Breast epithelium (tissue), 3 donors: ENCODE measurements around the gene PLOD1.

ENCODE experiments used
- POLR2A ChIP-seq: fragments of 450-650 bp; IDR thresholded peaks from one replicate; pipeline ENCODE4 v1.6.1; 2016; ENCODE audit warnings: antibody characterized with exemption, mild to moderate bottlenecking, moderate library complexity
- POLR2AphosphoS5 ChIP-seq, 3 donors: sonication (generic); formaldehyde crosslinking; IDR thresholded peaks; one replicate each; pipeline ENCODE4 v1.6.1; 2017; ENCODE audit warnings: antibody characterized with exemption in 3 of 3
- TF ChIP-seq, protein P1 (sequence below), 3 donors: fragments of 450-650 bp; IDR thresholded peaks; one replicate each; pipeline ENCODE4 v1.5.1; 2016 to 2017; ENCODE audit warnings: antibody characterized with exemption in 3 of 3, mild to moderate bottlenecking in 3 of 3, moderate library complexity in 3 of 3

- TF ChIP-seq, protein P1, sequence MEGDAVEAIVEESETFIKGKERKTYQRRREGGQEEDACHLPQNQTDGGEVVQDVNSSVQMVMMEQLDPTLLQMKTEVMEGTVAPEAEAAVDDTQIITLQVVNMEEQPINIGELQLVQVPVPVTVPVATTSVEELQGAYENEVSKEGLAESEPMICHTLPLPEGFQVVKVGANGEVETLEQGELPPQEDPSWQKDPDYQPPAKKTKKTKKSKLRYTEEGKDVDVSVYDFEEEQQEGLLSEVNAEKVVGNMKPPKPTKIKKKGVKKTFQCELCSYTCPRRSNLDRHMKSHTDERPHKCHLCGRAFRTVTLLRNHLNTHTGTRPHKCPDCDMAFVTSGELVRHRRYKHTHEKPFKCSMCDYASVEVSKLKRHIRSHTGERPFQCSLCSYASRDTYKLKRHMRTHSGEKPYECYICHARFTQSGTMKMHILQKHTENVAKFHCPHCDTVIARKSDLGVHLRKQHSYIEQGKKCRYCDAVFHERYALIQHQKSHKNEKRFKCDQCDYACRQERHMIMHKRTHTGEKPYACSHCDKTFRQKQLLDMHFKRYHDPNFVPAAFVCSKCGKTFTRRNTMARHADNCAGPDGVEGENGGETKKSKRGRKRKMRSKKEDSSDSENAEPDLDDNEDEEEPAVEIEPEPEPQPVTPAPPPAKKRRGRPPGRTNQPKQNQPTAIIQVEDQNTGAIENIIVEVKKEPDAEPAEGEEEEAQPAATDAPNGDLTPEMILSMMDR (IDR thresholded peaks at IDR 0.05): no peak
- TF ChIP-seq POLR2A: no peak
- TF ChIP-seq POLR2AphosphoS5 (IDR thresholded peaks at IDR 0.05): no peak
Measured at GRCh38 chr1:11904978-11905377, 29.5 kb upstream of the PLOD1 start.
